Endometrial microvascular endothelial cells (primary cell): Measurements from ENCODE around the gene POLE2. TPM values are rescaled to one million over a fixed set of nuclear protein-coding genes. Genes with fewer than 3 reads are reported as not detected.
"Not testable (repeated sequence)": the region's sequence is repeated elsewhere in the genome, so short reads cannot be mapped to it uniquely, and the experiment has no call there.

Source experiments
- in situ Hi-C: cut with HindIII; loops from 2 replicates; pipeline ENCODE4 v1.10.0; 2017; ENCODE audit warnings: low sequenced_read_pairs, low pct_unique_long_range_greater_than_20kb; ENCODE audit errors: inconsistent ontology term
- total RNA-seq: library from RNA; depleted of rRNA; stranded (reverse); fragments of >200 nt; gene quantifications from one replicate; pipeline ENCODE4 v1.2.3, GENCODE V29; 2015; ENCODE audit errors: inconsistent ontology term

The POLE2 gene, protein sequence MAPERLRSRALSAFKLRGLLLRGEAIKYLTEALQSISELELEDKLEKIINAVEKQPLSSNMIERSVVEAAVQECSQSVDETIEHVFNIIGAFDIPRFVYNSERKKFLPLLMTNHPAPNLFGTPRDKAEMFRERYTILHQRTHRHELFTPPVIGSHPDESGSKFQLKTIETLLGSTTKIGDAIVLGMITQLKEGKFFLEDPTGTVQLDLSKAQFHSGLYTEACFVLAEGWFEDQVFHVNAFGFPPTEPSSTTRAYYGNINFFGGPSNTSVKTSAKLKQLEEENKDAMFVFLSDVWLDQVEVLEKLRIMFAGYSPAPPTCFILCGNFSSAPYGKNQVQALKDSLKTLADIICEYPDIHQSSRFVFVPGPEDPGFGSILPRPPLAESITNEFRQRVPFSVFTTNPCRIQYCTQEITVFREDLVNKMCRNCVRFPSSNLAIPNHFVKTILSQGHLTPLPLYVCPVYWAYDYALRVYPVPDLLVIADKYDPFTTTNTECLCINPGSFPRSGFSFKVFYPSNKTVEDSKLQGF
- total RNA-seq = 20.7 TPM

DNA sequence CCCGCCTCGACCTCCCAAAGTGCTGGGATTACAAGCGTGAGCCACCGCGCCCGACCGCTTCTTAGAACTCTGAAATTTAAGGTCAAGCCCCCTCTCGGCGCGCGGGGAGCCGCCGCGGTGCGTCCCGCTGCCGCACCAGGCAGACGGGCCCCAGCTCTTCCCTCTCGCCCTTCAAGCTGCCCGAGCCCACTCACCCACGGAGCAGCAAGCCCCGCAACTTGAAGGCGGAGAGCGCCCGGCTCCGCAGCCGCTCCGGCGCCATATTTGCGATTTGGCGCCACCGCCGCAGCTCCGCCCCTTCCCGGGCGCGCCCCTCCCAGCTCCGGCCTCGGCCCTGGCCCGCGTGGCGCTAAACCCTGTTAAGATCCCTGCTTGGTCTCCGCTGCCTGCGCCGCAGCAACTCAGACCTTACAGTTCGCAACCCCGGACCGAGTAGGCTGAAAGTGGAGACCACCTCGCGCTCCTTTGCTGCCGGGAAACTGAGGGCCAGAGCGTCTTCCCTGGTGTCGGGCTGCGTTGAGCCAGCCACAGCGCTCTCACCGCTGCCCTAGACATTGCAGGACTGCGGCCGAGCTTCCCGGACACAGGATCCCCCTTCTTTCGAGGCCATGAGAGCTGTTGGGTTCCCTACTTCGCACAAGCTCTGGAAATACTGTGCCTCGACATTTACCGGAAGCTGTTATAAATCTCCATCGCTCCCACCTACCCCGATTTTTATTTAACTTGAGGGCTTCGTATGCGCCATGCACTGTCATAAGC lies at the start of gene POLE2:
Gene POLE2, minus strand, starts transcription at position 273 of the 759 bp plus-strand sequence. Its CDS starts 11 bp downstream, at position 262.
- in situ Hi-C loops = no loop called here

- in situ Hi-C loops = not testable (repeated sequence)
These were observed 47.7 kb upstream of the POLE2 start for GRCh38 chr14:49735669-49736068.

DNA sequence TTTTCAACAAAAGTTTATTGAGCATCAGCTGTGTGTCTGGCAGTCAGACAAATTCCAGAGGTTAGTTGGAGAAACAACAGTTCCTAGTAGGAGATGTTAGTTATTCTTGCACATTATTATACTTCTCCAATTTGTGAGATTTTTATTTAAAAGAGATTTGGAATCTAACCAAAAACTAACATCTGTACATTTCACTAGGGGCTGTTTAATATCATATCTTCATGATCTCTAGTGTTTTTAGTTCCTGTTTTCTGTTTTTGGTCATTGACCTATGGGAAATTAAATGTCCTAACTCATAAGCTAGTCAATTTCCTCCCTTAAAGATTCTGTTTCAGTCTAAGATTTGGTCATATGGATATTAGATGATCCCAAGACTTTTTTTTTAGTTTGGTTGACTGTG lies 45.8 kb upstream of the POLE2 start:
- in situ Hi-C loops = no loop called here

DNA sequence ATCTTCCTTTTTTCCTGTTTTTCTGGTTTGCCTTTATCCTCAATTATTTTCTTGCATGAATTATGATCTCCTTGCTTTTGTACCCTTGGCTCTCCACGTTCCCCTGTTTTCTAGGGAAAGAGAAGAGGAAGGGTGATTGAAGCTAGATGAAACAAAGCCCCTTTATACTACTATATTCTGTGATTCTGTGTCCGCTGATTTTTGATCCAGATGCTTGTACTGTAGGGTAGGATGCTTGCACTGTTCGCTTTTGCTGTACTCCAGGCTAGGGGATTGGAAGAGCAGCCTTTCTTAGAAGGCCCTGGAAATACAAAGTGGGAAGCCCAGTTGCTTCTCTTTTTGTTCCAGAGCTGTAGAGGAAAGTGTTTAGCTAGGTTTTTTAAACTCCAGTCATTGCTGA lies 44.9 kb upstream of the POLE2 start:
- in situ Hi-C loops = no loop called here

DNA sequence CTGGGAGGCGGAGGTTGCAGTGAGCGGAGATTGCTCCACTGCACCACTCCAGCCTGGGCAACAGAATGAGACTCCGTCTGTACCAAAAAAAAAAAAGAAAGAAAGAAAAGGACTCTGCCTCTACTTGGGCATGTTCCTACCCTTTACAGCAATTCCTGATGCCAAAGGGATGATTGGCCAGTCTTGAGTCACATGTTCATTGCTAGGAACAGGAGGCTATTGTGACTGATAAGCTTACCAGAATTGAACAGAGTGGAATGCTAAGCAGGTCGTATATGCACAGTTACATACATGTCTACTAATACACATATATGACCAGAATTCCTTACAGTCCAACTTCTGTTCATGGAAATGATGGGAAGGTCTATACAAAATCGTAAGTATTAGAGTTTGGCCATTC lies 39.2 kb upstream of the POLE2 start:
- in situ Hi-C loops = no loop called here

DNA sequence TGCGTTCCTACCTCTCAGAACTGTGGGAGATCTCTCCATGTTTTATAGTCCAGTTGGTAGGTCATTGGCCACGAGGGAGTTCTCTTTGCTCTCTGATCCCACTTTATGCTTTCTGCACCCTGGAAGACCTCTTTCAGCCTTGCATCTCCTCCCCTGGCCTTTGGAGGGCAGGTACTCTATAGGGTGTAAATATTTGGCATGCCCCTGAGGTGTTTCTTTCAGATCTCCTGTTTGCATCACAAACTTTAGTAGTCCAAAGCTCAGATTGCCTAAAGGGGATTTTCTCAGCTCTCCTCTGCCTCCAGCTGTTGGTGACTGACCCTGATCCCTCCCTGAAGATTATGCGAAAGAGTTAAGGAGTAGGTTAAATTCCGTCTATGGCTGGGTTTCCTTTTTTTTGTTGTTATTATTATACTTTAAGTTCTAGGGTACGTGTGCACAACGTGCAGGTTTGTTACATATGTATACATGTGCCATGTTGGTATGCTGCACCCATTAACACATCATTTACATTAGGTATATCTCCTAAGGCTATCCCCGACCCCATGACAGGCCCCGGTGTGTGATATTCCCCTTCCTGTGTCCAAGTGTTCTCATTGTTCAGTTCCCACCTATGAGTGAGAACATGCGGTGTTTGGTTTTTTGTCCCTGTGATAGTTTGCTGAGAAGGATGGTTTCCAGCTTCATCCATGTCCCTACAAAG lies 33.9 kb upstream of the POLE2 start:
- in situ Hi-C loops = not testable (repeated sequence)

DNA sequence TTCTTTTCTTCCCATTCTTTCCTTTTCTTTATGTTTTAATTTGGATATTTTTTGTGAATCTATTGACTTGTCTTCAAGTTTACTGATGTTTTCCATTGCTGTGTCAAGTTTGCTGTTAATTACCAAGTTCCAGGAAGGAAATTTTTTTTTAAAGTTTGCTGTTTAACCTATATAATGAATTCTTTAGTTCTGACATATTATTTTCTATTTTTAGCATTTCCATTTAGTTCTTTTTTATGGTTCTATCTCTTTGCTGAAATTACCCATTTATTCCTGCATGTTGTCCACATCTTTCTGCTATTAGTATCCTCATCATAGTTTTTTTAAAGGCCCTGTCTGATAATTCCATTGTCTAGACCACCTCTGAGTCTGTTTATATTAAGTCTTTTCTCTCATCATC lies 32.7 kb upstream of the POLE2 start:
- in situ Hi-C loops = no loop called here

GRCh38 chr14:49710993-49711392 lies 23.0 kb upstream of the POLE2 start:
- in situ Hi-C loops = not testable (repeated sequence)

GRCh38 chr14:49704471-49704870 lies 16.5 kb upstream of the POLE2 start:
- in situ Hi-C loops = not testable (repeated sequence)

DNA sequence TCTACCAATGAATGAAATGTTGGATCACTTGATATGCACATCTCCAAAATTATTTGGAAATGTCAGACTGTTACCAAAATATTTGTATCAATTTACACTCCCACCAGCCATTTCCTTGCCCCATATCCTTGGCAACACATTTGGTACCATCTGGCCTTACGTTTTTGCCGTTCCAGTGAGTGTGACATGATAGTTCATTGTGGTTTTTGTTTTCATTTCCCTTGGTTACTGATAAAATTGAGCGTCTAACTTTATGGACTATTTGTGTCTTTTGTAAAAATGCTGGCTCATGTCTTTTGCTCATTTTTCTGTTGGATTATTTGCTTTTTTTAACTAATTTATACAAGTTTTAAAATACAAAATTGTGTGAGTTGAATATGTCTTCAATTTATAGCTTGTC lies 16.0 kb upstream of the POLE2 start:
- in situ Hi-C loops = no loop called here

DNA sequence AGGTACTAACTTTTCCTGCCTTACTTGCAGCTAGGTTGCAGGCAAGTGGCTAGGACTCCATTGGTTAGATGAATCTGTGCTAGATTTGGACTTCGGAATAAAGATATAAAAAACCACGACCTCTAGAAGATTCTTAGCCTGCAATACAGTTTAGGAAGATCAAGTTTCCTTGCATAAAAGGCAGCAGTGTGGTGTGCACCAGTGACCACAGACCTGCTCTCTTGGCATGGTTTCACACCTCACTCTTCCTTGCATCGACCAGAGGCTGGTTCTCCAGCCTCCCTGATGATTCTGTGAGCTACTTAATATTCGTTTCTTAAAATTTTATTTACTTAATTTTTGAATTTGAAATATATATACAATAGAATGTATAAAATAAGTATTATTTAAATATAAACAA lies 14.7 kb upstream of the POLE2 start:
- in situ Hi-C loops = no loop called here

GRCh38 chr14:49693735-49694124 lies 5.7 kb upstream of the POLE2 start:
- in situ Hi-C loops = not testable (repeated sequence)

- in situ Hi-C loops = no loop called here
These were observed 5.1 kb upstream of the POLE2 start, which contains the start of gene KLHDC1 for GRCh38 chr14:49692811-49693734. KLHDC1 (plus strand) TSS chr14:49693120; CDS start chr14:49693195, 75 bp downstream.

DNA sequence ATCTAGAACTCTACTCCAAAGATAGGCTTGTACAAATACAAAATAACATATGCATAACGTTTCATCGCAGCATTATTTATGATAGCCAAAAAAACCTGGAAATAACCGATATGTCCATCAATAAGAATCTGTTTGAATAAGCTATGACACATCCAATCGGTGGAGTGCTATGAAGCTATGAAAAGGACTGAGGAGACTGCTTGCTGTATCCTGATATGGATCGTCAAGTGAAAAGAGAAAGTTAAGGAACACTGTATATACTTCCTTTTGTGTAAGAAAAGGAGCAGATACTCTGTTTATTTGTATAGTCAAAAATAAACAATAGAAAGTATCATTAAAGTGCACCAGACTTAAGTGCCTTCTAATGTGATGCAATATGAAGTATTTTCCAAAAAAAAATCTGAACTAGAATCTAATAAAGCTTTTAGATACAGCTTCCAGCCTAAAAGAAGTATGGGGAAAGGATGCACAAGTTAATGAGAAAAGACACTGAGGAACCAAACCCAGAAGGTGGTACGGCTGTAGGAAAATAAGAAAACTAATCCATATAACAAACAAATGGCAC lies 4.3 kb upstream of the POLE2 start:
- in situ Hi-C loops = no loop called here

- in situ Hi-C loops = no loop called here
These were observed 3.0 kb upstream of the POLE2 start for GRCh38 chr14:49691031-49691430.

GRCh38 chr14:49688701-49689030 lies 652 bp upstream of the POLE2 start:
- in situ Hi-C loops = no loop called here

DNA sequence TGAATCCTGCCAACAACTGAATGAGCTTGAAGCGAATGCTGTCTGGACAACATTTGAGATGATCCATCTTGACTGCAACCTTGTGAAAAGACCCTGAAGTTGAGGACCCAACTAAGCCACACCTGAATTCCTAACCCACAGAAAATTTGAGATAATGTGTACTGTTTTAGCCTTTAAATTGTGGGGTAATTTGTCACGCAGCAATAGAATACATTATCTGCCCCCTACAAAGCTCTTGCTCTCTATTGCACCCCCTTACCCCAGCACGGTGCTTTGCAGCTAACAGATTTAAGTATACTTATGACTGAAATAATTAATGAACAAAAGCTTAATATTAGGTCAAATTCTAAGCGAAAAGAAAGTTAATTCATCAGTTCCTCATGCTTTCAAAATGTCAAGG lies 1.6 kb downstream of the POLE2 start:
- in situ Hi-C loops = no loop called here

- in situ Hi-C loops = no loop called here
These were observed 8.7 kb downstream of the POLE2 start for GRCh38 chr14:49679271-49679670.
